K562 (cell line): ENCODE measurements around the gene CPT1C. TPM values are rescaled to one million over a fixed set of nuclear protein-coding genes. Genes with fewer than 3 reads are reported as not detected.

Experiments used
- ADNP ChIP-seq: fragments of 200-800 bp; sonication (Bioruptor generic); IDR thresholded peaks from 2 replicates; pipeline ENCODE4 v1.6.1; 2016; ENCODE audit warnings: missing genetic modification characterization, missing compliant biosample characterization
- ATF1 ChIP-seq, 2 experiments: fragments of 450-650 bp in 1 of 2; IDR thresholded peaks; 2 replicates each; pipeline ENCODE4 v1.6.1; 2016; ENCODE audit warnings: missing compliant biosample characterization in 1 of 2, missing genetic modification characterization in 1 of 2
- BMI1 ChIP-seq: fragments of 150-350 bp; IDR thresholded peaks from 2 replicates; pipeline ENCODE4 v1.6.1; 2014; ENCODE audit warnings: low read length
- CTCF ChIP-seq, 3 experiments: IDR thresholded peaks in 2 of 3; conservative IDR thresholded peaks in 1 of 3; 2 replicates each; pipeline ENCODE4 v1.5.1; 2011 to 2012; ENCODE audit warnings: low read length in 3 of 3, mild to moderate bottlenecking in 3 of 3, control low read depth in 2 of 3, improper control_type of control experiment in 1 of 3, inconsistent platforms in 1 of 3, low read depth in 1 of 3, mixed read lengths in 1 of 3, moderate library complexity in 1 of 3; ENCODE audit not compliant: insufficient read depth in 2 of 3
- DACH1 ChIP-seq: fragments of 450-650 bp; IDR thresholded peaks from 2 replicates; pipeline ENCODE4 v1.6.1; 2018; ENCODE audit not compliant: partially characterized antibody
- ETV5 ChIP-seq: sonication (generic); formaldehyde crosslinking; IDR thresholded peaks from 2 replicates; pipeline ENCODE4 v1.4.0; 2020; ENCODE audit warnings: low read depth, mild to moderate bottlenecking, missing genetic modification reagents
- GATAD2A ChIP-seq: fragments of 450-650 bp; IDR thresholded peaks from 2 replicates; pipeline ENCODE4 v1.6.1; 2017
- HDGF ChIP-seq: fragments of 450-650 bp; IDR thresholded peaks from 2 replicates; pipeline ENCODE4 v1.6.1; 2016
- KAT2B ChIP-seq: IDR thresholded peaks from one replicate; pipeline ENCODE4 v1.6.1; 2012; ENCODE audit warnings: low read depth, mild to moderate bottlenecking, control low read depth, inconsistent platforms, low read length, moderate library complexity
- LCOR ChIP-seq: sonication (generic); formaldehyde crosslinking; IDR thresholded peaks from 2 replicates; pipeline ENCODE4 v1.8.0; 2022; ENCODE audit warnings: mild to moderate bottlenecking, missing genetic modification reagents
- NR2C2 ChIP-seq, 2 experiments: fragments of 200-800 bp in 1 of 2; sonication (Bioruptor generic) in 1 of 2; sonication (generic) in 1 of 2; formaldehyde crosslinking in 1 of 2; IDR thresholded peaks; 2 replicates each; pipeline versions ENCODE4 v1.6.1 to v1.8.0; 2016 to 2022; ENCODE audit warnings: mild to moderate bottlenecking in 1 of 2, missing compliant biosample characterization in 1 of 2, missing genetic modification characterization in 1 of 2, missing genetic modification reagents in 1 of 2
- POLR2AphosphoS2 ChIP-seq: IDR thresholded peaks from 2 replicates; pipeline ENCODE4 v1.6.1; 2012; ENCODE audit warnings: low read length, improper control_type of control experiment
- RBM25 ChIP-seq: fragments of 200-400 bp; formaldehyde crosslinking; IDR thresholded peaks from 2 replicates; pipeline ENCODE4 v1.6.1; 2018; ENCODE audit warnings: low read length, low read depth, moderate library complexity; ENCODE audit not compliant: severe bottlenecking
- RERE ChIP-seq: sonication (generic); formaldehyde crosslinking; IDR thresholded peaks from 2 replicates; pipeline ENCODE4 v1.8.0; 2023; ENCODE audit warnings: missing genetic modification reagents, mild to moderate bottlenecking, borderline replicate concordance
- ZBTB2 ChIP-seq: fragments of 450-650 bp; IDR thresholded peaks from 2 replicates; pipeline ENCODE4 v1.6.1; 2016; ENCODE audit warnings: antibody characterized with exemption
- ZBTB8A ChIP-seq: fragments of 450-650 bp; IDR thresholded peaks from 2 replicates; pipeline ENCODE4 v1.6.1; 2018; ENCODE audit warnings: mild to moderate bottlenecking, moderate library complexity; ENCODE audit not compliant: partially characterized antibody
- ZNF444 ChIP-seq: fragments of 250-450 bp; sonication (Bioruptor Pico); IDR thresholded peaks from 2 replicates; pipeline ENCODE4 v1.4.0; 2020; ENCODE audit warnings: mild to moderate bottlenecking, moderate library complexity
- ZNF445 ChIP-seq: fragments of 250-450 bp; sonication (Bioruptor Pico); IDR thresholded peaks from 2 replicates; pipeline ENCODE4 v1.4.0; 2020; ENCODE audit warnings: low read depth, mild to moderate bottlenecking, moderate library complexity
- ZNF644 ChIP-seq: fragments of 200-800 bp; sonication (Bioruptor generic); IDR thresholded peaks from 2 replicates; pipeline ENCODE4 v1.6.1; 2016; ENCODE audit warnings: low read depth, missing genetic modification characterization, missing compliant biosample characterization
- polyA plus RNA-seq, 8 experiments: library from polyadenylated mRNA; depleted of rRNA in 4 of 8; stranded (reverse) in 5 of 8; unstranded in 3 of 8; fragments of >200 nt; fragmentation: Nextera tagmentation in 2 of 8; fragmentation: Illumina TruSeq in 1 of 8; extraction: Ambion mirVana in 2 of 8; extraction: Trizol in 1 of 8; gene quantifications; 2 replicates each; pipeline versions ENCODE4 v1.2.1 to v1.2.3, GENCODE V29; 2011 to 2014; ENCODE audit warnings: inconsistent platforms in 1 of 8, missing spikeins in 1 of 8
- total RNA-seq, 7 experiments: library from RNA; depleted of rRNA in 6 of 7; stranded (reverse); fragments of >200 nt in 6 of 7; fragmentation: Illumina TruSeq in 2 of 7; extraction: Trizol in 2 of 7; gene quantifications; 2 replicates each; pipeline versions ENCODE4 v1.2.1 to v1.2.3, GENCODE V29; 2011 to 2021; ENCODE audit warnings: low replicate concordance in 1 of 7

Gene CPT1C
- total and polyA plus RNA-seq, 9 of the 15 experiments (the other 6 are each of a cell fraction or from before 2014, with no cell fraction given) = 1.9 to 12.3 (median 3.0) TPM

GRCh38 chr19:49672131-49672919 lies 18.6 kb upstream of the CPT1C start (continued):
- TF ChIP-seq RERE = no peak
- TF ChIP-seq LCOR (CRISPR knock-in tag) = no peak; the same call in 1 of the 2 replicates
- no peak for TF ChIP-seq KAT2B
- no peak for TF ChIP-seq RBM25
- TF ChIP-seq HDGF = peak; percentile 85; the same call in 1 of the 2 replicates
- no peak for TF ChIP-seq ZNF444 (CRISPR knock-in tag)
- TF ChIP-seq ZNF445 = no peak
- no peak for TF ChIP-seq BMI1
- no peak; the same call in 1 of the 2 replicates for TF ChIP-seq NR2C2 (CRISPR knock-in tag; IDR thresholded peaks at IDR 0.05)
- TF ChIP-seq NR2C2 (tag; IDR thresholded peaks at IDR 0.05) = no peak
- TF ChIP-seq ETV5 (CRISPR knock-in tag) = peak; percentile 56; the same call in 1 of the 2 replicates
- TF ChIP-seq GATAD2A = peak; percentile 42; the same call in 1 of the 2 replicates
- peak; percentile 85 to 97 (median 86) for TF ChIP-seq CTCF (IDR thresholded peaks at IDR 0.05 in 2 of 3, conservative IDR thresholded peaks at IDR 0.05 in 1 of 3; ENCODE audit: insufficient read depth in 2 of 3, low read depth in 1 of 3, low read length in 3 of 3)
- TF ChIP-seq ZBTB8A = no peak
- TF ChIP-seq ADNP = no peak
- peak; percentile 72; the same call in 1 of the 2 replicates for TF ChIP-seq ZBTB2
- no peak for TF ChIP-seq ATF1 (CRISPR knock-in tag; IDR thresholded peaks at IDR 0.05)
- TF ChIP-seq ATF1 (tag; IDR thresholded peaks at IDR 0.05) = peak; percentile 16; the same call in 1 of the 2 replicates
- TF ChIP-seq ZNF644 = no peak
- no peak for TF ChIP-seq POLR2AphosphoS2
- TF ChIP-seq DACH1 = no peak
